Activated CD4-positive, alpha-beta T cell treated with anti-CD3 and anti-CD28 coated beads for 48 hours (primary cell): Measurements from ENCODE around the gene FXYD1.
"Not testable (repeated sequence)": the region's sequence is repeated elsewhere in the genome, so short reads cannot be mapped to it uniquely, and the experiment has no call there.

ENCODE experiments used
- DNase-seq: peaks from one replicate; pipeline ENCODE4 v3.0.0-alpha.2; 2020

FXYD1 gene

GRCh38 chr19:35125749-35126623 is 12.6 kb upstream of the FXYD1 start:
- no peak for DNase-seq

DNA sequence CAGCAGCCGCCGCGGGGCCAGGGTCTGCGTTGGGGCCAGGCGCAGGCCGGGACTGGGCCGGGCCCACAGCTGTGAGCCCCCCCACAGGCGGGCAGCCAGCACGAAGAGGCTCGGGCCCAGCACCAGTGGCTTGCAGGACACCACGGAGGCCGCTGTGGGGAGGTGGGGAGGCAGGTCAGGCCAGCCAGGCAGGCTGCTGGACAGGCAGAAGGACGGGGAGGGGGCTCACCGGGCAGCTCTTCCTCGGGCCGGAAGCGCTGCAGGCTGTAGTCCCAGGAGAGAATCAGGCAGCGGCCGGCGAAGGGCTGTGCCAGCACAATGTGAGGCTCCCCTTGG is 12.0 kb upstream of the FXYD1 start:
- DNase-seq = no peak

DNA sequence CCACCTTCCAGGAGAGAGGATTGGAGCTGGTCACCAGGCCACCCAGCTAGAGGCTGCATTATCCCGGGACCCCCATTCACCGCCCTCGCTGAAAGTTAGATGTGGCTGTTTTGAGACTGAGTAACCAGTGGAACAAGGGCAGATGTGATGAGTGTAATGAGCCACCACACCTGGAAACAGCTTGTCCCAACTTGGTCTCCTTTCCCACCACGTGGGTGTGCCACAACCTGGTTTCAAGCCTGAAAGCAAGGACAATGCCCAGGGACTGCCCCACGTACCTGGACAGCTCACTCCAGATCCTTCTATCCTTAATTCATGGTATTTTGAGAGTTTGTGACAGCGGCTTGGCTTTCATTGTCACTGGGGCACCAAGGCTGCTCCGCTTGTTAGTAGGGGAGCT is 10.8 kb upstream of the FXYD1 start:
- no peak for DNase-seq

DNA sequence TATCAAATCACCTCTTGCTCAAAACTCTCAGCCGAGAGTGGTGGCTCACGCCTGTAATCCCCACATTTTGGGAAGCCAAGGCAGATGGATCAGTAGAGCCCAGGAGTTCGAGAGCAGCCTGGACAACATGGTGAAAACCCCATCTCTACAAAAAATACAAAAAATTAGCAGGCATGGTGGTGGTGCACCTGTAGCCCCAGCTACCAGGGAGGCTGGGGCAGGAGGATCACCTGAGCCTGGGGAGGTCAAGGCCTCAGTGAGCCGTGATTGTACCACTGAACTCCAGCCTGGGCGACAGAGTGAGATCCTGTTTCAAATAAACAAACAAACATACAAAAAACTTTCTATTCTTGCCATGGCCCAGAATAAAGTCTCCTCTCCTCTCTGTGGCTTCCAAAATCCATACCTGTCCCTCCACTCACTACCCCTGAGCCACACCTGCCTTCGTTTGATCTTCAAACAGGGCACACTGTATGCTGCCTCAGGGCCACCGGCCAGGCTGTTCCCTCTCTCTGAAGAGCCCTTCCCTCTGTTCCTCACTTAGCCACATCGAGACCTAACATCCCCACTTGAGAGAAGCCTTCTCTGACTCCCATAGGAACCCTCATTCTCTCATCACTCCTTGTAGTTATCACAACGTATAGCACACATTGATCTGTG is 10.1 kb upstream of the FXYD1 start:
- DNase-seq = no peak

DNA sequence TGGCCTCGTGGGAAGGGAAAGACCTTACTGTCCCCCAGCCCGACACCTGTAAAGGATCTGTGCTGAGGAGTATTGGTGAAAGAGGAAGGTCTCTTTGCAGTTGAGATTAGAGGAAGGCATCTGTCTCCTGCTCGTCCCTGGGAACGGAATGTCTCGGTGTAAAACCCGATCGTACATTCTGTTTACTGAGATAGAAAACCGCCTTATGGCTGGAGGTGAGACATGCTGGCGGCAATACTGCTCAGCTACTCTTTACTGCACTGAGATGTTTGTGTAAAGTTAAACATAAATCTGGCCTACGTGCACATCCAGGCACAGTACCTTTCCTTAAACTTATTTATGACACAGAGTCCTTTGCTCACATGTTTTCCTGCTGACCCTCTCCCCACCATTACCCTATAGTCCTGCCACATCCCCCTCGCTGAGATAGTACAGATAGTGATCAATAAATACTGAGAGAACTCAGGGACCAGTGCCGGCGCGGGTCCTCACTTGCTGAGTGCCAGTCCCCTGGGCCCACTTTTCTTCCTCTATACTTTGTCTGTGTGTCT is 8.8 kb upstream of the FXYD1 start:
- not testable (repeated sequence) for DNase-seq

DNA sequence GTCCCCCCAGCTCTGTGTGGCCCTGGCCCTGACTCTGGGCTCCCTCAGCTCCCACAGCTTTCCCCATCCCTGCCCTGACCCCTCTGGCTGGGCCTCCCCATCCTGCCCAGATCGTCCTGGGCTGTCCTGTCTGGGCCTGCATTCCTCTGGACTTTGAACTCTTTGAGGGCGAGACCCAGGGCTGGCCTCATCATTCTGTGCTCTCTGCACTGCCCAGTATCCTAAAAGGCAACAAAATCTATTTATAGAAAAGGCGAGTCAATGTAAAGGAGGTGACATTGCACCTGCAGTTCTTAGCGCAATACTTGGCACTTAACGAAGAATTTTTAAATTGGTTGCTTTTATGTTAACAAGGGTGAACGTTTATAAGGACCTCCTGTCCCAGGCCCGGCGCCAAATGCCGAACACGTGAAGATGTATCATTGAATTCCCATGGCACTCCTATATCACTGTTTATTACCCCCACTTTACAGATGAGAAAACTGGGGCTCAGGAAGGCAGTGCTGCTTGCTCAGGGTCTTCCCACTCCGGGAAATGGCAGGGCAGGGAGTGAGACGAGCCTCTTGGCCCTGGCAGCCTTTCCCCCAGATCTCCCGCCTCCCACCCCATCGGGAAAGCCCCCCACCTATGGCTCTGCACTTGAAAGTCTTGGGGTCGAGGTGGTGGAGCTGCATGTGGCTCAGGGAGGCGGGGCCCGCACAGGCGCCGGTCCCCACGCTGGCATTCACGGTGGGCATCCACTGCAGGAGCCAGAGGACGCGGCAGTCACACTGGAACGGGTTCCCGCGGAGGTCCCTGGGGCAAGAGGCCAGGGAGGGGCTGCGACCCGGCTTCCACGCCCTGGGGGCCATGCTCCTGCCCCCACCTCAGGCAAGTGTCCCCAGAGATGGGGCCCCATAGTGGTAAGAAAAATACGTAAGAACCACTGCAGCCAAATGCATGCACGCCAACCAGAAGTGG is 7.6 kb upstream of the FXYD1 start:
- DNase-seq = no peak

DNA sequence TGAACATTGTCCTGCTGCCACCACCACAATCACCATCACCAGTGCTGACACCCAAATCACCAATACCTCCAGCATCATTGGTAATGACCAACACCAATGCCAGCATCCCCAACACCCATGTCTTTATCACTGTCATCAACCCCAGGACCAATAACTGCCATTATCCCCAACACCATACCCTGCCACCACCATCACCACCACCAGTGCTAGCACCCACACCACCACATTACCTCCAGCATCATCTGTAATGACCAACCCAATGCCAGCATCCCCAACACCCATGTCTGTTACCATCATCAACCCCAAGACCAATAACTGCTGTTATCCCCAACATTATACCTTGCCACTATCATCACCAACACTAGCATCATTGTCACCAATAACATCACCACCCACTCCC is 6.4 kb upstream of the FXYD1 start:
- no peak for DNase-seq

DNA sequence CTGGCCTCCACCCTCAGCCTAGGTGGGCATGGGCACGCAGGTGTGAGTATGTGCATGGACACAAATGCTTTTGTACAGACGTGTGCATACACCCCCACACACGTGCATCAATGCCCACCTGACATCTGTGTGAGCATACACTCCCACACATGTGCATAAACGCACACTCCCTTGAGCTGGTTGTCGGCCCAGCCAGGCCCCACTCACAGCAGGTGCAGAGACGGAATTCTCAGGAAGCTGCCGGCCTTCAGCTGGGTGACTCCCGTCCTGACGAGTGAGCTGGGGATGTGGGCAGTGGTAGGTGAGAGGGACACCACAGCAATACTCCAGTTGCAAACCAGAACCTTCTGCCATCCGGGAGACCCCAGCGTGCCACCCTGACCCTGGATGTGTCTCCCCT is 4.8 kb upstream of the FXYD1 start:
- DNase-seq = no peak

GRCh38 chr19:35134601-35135242 is 3.9 kb upstream of the FXYD1 start, which contains the start of gene LGI4:
Gene LGI4 (minus strand): TSS chr19:35135059. CDS start chr19:35134680, 379 bp downstream.
- DNase-seq = no peak

DNA sequence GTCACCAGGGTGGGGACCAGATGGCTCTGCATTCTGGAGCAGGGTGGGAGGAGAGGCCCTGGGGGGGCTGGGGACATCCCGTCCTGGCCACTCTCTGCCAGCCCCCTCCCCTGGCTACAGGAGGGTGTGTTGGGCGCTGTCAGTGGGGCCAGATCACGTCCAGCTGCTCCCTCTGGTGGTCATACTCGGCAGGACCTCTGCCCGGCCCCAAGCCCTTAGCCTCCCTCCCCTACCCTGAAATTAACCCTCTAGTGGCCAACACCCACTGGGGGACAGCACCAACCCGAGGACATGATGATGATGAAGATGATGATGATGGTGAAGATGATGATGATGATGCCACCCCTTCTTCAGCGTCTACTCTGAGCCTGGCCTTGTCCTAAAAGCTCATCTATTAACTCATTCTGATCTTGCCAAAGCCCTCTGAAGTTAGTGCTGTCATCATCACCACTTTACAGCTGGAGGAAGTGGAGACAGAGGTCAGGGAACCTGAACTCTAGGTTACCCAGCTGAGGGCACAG is 3.2 kb upstream of the FXYD1 start:
- peak; percentile 83 for DNase-seq

DNA sequence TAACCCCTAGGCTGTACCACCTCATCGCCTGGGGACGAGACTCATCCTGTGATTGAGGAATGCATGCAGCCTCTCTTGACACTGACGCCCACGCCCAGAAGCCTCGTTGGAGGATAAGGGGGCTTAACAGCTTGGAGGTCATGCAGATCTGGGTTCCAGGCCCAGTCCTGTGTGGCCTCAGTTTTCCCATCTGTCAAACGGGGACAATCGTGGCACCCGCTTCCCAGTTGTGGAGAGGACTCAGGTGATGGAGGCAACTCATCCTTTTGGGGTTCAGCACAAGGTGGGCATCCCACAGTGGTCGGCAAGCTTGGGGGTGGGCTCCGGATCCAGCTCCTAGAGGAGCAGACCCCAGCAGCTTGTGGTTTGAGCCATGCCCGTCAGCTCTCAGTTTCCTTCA is 2.4 kb upstream of the FXYD1 start:
- DNase-seq = no peak

GRCh38 chr19:35136977-35137702 is 1.5 kb upstream of the FXYD1 start:
- DNase-seq = no peak

GRCh38 chr19:35140207-35140961 is 1.8 kb downstream of the FXYD1 start:
- no peak for DNase-seq

- DNase-seq = peak; percentile 98
These were observed 2.6 kb downstream of the FXYD1 start for GRCh38 chr19:35140962-35141836.

- no peak for DNase-seq
These were observed 3.4 kb downstream of the FXYD1 start for GRCh38 chr19:35141837-35142605.

DNA sequence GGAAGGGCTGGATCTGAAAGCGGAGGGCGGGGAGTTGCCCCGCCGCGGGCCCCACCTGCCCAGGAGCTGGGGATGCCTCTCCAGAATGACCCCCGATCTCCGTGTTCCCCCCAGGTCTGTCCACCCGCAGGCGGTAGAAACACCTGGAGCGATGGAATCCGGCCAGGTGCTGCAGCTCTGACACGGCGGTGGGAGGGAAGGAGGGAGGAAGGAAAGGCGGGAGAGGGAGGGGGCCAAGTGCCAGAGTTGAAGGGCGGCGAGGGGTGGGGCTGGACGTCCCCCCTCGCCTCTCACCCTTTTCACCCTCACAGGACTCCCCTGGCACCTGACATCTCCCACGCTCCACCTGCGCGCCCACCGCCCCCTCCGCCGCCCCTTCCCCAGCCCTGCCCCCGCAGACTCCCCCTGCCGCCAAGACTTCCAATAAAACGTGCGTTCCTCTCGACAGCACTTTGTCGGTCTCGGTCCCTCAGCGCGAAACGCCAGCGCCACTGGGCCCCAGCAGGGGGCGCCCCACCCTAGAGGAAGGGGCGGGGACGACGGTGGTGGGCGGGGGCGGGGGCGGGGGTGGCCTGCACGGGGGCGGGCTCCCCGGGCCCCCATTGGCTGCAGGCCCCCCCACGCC is 4.1 kb downstream of the FXYD1 start:
- DNase-seq = peak; percentile 75

- no peak for DNase-seq
These were observed 4.6 kb downstream of the FXYD1 start, which contains the start of gene FXYD7 for GRCh38 chr19:35143231-35143715. Gene FXYD7 (plus strand): TSS chr19:35143255. CDS start chr19:35143334, 79 bp downstream.

DNA sequence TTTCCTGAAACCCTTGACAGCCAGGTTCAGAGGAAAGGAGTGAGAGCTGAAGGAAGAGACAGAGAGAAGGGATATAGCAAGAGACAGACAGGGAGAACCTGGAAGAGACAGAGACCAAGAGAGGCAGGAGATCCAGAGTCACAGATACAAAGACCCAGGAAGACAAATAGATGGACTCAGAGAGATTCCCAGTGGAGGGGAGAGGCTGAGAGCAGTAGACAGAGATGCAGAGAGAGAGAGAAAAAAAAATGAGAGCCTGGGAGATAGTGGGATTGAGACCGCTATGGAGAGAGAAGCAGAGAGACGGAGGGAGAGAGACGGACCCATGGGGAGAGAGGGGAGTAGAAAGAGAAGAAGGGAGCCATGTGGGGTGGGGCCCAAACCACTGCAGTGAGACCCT is 5.2 kb downstream of the FXYD1 start:
- no peak for DNase-seq
